Stimulated activated CD4-positive, alpha-beta T cell treated with anti-CD3 and anti-CD28 coated beads, Interleukin-15, amount 100 ng/mL, for 24 hours (primary cell): Measurements from ENCODE around the gene NOTUM.

ENCODE experiments used
- DNase-seq: peaks from one replicate; pipeline ENCODE4 v3.0.0-alpha.2; 2020

The NOTUM gene

DNA sequence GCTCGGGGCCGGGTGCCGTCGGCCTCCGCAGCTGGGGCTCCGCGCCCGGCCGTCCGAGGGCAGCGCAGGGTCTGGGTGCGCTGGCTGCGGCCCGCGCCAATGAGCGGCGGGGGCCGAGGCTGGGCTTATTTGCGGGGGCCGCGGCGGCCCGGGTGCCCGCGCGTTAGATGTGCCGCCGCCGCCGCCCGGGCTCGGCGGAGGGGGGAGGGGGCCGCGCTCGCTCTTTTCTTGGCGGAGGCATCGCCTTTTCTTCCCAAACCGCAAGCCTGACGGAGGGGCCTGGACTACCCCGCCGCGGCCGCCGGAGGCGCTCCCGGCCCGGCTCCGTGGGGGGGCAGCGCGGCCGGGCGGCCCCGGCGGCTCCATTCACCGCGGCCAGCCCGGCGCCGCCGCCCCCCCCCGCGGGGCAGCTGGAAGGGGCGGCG lies at the start of gene NOTUM:
Gene NOTUM, minus strand, starts transcription at position 101 of the 425 bp plus-strand sequence. CDS start 278 bp downstream, outside the sequence.
- peak; percentile 27 for DNase-seq

GRCh38 chr17:82009413-82009812 lies 48.4 kb upstream of the NOTUM start:
- DNase-seq = no peak

DNA sequence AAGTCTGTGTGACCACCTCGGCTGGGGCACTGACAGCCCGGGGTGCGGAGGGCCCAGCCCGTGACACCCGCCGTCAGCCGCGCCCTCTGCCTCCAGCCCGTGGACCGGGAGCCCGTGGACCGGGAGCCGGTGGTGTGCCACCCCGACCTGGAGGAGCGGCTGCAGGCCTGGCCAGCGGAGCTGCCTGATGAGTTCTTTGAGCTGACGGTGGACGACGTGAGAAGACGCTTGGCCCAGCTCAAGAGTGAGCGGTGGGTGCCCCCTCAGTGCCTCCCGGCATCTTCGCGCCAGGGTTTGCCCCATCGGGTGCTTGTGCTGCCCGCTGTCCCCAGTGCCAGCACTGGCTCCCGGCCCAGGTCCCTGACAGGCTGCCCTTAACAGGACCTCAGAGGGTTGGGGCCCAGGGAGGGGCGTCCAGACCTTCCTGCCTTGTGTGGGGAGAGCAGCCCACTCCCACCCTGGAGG lies 48.0 kb upstream of the NOTUM start:
- no peak for DNase-seq

DNA sequence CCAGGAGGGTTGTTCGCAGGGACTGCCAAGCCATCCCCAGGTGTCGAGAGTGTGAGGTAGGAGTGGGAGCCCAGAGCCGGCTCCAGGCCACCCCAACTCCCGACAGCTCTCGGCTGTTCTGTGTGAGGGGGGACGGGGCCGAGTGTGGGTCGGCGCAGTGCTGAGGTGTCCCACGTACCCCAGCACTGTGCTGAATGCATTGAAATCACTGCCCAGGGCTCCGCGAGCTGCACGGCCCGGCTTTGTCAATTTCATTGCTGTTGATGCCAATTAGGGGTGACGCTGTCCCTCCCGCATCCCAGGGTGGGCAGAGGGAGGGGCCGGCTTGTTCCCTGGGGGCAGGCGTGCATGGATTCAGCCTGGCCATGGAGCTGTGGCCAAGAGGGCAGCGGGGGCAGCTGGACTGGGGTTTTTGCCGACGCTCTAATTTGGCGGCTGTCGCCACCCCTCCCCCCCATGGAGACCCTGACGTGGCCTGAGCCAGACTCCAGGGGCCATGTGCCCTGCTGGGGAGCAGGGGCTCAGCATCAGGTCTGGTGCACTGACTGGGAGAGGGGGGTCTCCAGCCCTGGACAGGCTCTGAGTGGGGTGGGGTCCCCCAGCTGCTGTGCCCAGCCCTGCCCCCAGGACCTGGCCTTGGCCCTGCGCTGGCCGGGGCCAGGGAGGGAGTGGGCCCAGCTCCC lies 47.4 kb upstream of the NOTUM start:
- no peak for DNase-seq

- no peak for DNase-seq
These were observed 46.7 kb upstream of the NOTUM start for GRCh38 chr17:82007495-82008257.

GRCh38 chr17:82007228-82007494 lies 46.2 kb upstream of the NOTUM start:
- no peak for DNase-seq

DNA sequence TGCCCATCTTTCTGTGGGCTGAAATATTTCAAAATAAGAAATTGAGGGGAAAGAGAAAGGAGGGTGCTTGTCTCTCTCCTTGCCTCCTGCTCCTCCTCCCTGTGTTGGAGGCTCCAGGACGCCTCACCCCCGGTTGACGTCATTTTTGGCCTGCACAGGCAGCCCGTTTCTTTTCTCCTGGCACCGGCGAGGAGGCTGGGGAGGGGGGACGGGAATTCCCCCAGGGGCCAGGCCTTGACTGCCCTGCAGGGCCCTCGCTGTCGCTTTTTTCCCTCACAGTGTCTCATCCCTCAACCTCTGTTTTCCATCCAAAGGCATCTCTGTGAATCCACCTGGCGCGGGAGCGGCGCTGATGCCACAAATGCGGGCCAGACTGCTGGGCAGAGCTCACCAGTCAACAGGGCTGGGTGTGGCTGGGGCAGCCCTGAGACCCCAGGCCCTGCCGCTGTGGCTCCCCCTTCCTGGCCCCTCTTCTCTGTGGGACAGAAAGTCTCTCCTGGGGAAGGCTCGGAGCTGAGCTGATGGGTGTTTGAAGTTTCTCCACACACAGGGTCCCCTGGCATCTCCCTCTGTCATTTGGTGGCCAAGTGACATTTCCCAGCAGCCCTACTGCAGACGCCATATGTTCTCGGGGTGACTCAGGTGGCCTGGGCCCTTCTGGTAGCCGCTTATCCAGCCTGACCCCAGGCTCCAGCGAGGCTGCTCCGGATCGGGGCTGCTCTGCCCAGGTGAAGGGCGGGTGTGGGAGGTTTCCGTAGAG lies 45.7 kb upstream of the NOTUM start:
- no peak for DNase-seq

DNA sequence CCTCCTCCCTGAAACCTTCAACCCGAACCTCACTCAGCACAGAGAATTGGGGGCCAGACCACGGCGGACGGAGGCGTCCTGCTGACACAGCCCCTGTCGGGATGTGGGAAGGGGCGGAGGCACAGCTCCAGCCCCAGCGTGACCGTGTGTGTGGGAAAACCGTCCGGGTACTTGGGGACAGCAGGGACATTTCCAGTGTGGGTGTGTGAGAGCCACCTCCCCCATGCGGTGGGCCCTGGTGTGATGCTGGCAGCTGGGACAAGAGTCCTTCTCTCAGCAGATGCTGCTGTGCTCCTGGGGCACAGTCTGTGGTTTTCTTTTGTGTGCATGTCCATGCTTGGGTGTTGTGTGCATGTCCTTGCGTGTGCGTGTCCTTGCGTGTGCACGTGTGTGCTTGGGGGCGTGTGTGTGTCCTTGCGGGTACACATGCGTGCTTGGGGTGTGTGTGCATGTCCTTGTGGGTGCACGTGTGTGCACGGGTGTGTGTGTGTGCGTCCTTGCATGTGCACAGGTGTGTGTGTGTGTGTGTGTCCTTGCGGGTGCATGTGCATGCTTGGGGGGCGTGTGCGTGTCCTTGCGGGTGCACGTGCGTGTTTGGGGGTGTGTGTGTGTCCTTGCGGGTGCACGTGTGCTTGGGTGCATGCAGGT lies 44.8 kb upstream of the NOTUM start:
- no peak for DNase-seq

DNA sequence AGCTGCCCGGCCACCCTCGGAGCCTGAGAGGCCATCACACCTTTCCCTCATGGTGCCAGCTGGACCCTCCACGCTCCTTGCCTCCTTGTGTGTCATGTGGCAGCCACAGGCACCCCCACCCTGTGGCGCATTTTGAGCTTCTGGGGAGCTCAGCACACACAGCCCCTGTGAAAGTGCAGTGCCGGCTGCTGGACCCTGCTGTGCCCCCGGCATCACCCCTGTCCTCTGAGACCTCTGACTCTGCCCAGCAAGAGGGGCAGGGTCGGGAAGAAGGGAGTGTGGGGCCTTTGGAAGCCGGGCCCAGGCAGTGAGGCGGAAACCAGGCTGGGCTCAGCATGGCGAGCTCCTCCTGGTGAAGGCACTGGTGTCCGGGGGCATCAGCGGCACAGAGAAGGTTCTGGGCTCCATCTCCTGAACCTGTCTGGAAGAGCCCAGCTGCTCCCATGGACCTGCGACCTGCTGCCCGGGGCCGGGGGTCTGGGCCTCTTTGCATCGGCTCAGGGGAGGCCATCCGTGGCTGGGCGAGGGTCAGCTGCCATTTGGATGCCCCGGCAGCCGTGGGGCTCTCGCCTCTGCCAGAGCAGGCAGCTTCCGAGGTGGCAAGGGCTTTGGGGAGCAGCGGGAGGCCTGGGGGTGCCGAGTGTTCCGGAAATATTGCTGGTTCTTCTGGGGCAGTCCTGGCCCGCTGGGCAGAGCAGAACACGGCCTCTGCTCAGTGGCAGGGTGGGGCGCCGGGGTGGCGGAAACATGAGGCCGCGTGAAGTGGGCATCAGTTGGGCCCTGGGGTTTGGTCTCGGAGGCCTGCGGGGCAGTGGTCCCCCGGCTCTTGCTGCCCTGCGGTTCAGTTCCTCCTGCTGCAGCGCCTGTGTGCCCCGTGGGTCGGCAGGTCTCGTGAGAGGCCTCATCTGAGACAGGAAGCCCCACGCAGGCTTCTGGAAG lies 43.8 kb upstream of the NOTUM start:
- DNase-seq = no peak

- DNase-seq = peak; percentile 61
These were observed 42.7 kb upstream of the NOTUM start for GRCh38 chr17:82003411-82004381.

DNA sequence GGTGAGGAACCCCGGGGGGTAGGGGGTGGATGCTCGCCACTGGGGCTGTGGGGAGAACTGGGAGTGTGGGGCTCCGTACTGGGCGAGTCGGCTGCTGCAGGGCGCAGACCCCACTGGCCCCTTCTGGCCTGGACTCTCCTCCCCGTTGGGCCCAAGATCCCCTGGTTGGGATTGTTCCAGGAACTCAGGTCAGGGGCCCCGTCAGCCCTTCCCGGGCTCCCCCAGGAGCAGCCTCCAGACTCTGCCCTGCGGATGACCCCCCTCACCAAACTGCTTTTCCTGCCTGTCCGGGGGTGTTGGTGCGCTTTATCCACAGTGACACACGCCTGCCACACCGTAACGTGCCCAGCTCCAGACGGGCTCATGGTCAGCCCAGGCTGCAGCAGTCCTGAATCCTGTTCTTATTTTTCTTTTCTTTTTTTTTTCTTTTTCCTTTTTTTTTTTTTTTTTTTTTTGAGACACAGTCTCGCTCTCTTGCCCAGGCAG lies 40.6 kb upstream of the NOTUM start:
- DNase-seq = no peak

DNA sequence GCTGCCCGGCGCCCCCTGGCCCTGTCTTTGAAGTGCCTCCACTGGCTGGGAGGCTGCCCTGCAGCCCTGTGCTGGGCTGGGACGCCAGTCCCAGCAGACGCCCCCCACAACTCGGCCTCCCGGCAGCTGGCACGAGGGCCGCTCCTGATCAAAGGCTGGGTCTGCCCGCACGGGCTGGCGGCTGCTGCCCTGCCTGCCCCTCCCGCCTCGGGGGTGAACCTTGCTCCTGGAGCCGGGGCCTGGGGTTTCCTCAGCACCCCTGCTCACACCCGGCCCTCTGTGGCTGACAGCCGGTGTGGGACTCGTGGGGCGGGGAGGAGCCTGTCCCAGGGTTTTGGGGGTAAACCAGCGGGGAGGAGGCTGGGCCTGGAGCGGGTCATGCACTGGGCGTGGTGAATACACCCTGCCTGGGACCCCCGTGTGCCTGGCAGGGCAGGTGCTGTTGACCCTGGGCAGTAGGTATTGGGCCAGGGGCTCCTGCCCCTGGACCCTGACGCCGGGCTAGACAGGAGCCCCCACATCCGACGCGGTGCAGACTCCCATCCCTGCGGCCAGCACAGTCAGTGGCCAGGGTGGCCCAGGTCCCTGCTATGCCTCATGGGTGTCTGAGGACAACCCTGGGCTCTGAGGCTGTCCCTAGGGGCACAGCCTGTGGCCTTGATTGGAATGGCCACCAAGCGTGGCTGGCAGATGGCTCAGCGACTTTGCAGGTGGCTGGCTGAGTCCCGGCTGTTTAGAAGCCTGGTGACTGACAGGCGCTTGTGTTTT lies 40.0 kb upstream of the NOTUM start:
- DNase-seq = no peak

DNA sequence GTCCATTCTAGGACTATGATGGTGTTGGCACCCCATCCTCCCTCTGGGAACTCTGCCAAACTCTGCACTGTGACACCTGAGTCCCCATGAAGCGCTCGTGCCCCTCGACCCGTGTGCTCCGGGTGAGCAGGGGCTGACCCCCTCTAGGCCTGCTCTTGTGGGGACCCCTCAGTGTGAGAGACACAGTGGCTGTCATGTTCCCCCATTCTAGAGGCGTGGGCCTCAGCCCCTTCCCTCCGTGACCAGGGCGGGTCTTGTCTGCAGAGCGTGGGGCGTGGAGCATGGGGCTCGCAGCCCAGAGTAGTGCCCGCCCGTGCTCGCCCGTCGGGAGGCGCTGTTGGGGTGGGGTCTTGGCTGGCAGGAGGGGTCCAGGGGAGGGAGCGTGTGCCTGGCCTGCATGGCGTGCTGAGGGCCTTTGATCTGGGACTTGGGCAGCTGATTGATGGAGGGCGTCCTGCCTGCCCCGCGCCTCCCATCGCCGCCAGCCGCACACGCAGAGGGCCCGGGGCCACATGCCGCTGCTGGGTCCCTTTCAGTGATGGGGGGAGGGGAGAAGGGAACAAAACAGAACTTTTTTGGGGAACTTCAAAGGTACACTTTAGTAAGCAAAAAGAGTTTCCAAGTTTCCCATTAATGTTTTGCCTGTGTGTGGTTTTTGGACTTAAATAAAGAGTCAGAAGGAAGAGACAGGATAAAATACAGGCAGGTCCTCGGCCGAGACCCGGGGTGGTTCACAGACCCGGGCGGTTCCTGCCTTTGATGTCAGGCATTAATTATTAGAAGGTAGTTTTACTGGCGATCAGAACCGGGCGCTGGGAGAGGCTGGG lies 39.2 kb upstream of the NOTUM start:
- DNase-seq = no peak

GRCh38 chr17:81999587-81999975 lies 38.6 kb upstream of the NOTUM start:
- DNase-seq = no peak

DNA sequence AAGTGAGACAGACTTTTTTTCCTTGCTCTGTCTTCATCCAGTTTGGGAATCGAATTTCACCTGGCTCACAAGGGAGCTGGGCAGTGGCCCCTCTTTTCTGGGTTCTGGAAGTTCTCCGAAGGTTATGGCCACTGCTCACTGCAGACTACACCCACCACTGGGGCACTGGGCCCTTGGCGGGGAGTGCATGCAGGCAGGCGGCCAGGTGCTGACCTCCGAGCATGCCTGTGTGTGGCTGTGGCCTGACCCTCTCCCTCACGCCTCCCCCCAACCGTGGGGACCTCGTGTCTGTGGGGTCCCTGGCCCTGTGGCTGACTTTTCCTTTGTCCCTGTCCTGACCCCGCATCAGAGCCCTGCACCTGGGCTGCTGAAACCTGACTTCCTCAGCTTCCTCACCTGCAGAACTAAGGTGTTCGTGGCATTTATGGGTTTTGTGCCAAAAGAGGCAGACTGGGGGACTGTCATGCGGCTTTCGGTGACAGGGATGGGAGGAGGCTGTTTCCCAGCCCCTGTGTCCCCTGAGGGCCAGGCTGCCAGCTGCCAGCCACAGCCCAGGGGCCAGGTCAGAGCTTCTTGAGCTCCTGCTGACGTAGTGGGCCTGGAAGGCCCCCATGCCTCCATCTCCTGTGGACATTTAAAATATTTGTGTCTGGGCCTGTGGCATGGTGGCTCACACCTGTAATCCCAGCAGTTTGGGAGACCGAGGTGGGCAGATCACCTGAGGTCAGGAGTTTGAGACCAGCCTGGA lies 37.9 kb upstream of the NOTUM start:
- DNase-seq = no peak

DNA sequence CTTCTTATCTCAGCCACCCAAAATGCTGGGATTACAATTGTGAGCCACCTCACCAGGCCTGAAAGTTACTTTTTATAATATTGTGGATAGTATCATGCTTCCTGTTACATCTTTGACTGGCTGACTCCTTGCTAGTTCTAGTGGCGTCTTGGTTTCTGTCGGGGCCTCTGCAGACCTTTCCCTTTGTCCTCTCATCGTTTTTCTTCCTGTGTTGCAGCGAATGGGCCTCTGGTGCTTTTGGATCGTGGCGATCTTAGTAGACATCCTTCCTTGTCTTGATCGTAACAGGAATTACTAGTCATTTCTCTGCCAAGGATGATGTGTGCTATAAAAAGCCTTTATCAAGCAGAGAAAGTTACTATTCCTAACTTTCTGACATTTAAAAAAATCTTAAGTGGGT lies 37.2 kb upstream of the NOTUM start:
- no peak for DNase-seq

DNA sequence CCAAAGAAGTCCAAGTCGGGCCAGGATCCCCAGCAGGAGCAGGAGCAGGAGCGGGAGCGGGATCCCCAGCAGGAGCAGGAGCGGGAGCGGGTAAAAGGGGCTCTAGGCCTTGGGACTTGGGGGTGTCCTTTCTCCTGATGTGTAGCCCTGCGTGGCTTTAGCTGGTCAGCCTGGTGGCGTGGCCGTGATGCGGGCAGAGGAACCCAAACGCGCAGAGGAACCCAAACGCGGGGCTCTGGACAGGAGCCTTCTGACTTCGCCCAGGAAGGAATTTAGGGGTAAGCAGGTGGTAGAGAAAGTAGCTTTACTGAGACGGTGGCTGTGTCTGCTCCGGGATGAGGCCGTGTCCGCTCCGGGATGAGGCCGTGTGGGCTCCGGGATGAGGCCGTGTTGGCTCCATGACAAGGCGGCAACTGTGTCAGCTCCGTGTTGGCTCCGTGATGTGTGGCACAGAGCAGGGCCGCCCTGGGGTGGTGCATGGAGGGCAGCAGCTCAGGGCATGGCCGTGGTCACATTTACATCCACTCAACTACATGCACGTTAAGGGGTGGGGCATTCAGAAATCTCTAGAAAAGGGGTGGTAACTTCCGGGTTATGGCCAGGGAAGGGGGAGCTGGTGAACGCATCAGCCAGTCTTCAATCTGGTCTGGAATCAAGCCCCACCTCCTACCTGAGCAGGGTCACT lies 35.9 kb upstream of the NOTUM start:
- DNase-seq = no peak
